GM23338 (cell line): ENCODE results near the gene TCF20.
A peak's percentile ranks its signal among the peaks of the same experiment; 100 is the strongest.

ENCODE experiments used
- CREB1 ChIP-seq: fragments of 250-450 bp; sonication (Bioruptor Pico); IDR thresholded peaks from 2 replicates; pipeline ENCODE4 v1.5.0; 2020; ENCODE audit warnings: low read depth, mild to moderate bottlenecking, moderate library complexity
- CTCF ChIP-seq, 2 experiments: fragments of 200-600 bp in 1 of 2; sonication (generic) in 1 of 2; conservative IDR thresholded peaks; 2 replicates each; pipeline versions ENCODE4 v1.5.1 to v1.6.1; 2016 to 2017; ENCODE audit warnings: antibody characterized with exemption in 2 of 2, low read depth in 2 of 2, mild to moderate bottlenecking in 2 of 2, moderate library complexity in 1 of 2
- ETS1 ChIP-seq: IDR thresholded peaks from 2 replicates; pipeline ENCODE4 v1.6.1; 2016; ENCODE audit warnings: antibody characterized with exemption
- EZH2 ChIP-seq: fragments of 200-600 bp; sonication (generic); IDR thresholded peaks from one replicate; pipeline ENCODE4 v1.8.0; 2017; ENCODE audit warnings: antibody characterized with exemption, mild to moderate bottlenecking, low read depth; ENCODE audit not compliant: unreplicated experiment
- EZH2phosphoT487 ChIP-seq: fragments of 200-600 bp; sonication (generic); IDR thresholded peaks from one replicate; pipeline ENCODE4 v1.8.1; 2018; ENCODE audit warnings: antibody characterized with exemption; ENCODE audit not compliant: unreplicated experiment
- JUNB ChIP-seq: IDR thresholded peaks from one replicate; pipeline ENCODE4 v1.6.1; 2016; ENCODE audit warnings: antibody characterized with exemption; ENCODE audit not compliant: unreplicated experiment
- NANOG ChIP-seq: IDR thresholded peaks from 2 replicates; pipeline ENCODE4 v1.6.1; 2016; ENCODE audit warnings: antibody characterized with exemption, borderline replicate concordance
- POLR2AphosphoS5 ChIP-seq: IDR thresholded peaks from 2 replicates; pipeline ENCODE4 v1.6.1; 2016; ENCODE audit warnings: antibody characterized with exemption, low read depth
- REST ChIP-seq: IDR thresholded peaks from one replicate; pipeline ENCODE4 v1.6.1; 2018; ENCODE audit warnings: antibody characterized with exemption; ENCODE audit not compliant: unreplicated experiment
- STAT1 ChIP-seq: IDR thresholded peaks from one replicate; pipeline ENCODE4 v1.6.1; 2016; ENCODE audit warnings: antibody characterized with exemption; ENCODE audit not compliant: unreplicated experiment
- ZNF114 ChIP-seq: fragments of 250-450 bp; sonication (Bioruptor Pico); IDR thresholded peaks from 2 replicates; pipeline ENCODE4 v1.5.0; 2020; ENCODE audit warnings: mild to moderate bottlenecking, moderate library complexity
- ZNF331 ChIP-seq: fragments of 250-450 bp; sonication (Bioruptor Pico); IDR thresholded peaks from 2 replicates; pipeline ENCODE4 v1.5.0; 2020; ENCODE audit warnings: low read depth, mild to moderate bottlenecking, moderate library complexity

- TF ChIP-seq POLR2AphosphoS5 (no peak), CTCF (conservative IDR thresholded peaks at IDR 0.05; ENCODE audit: low read depth in 2 of 2) (no peak), EZH2 (no peak), CREB1 (peak; percentile 94), JUNB (no peak), REST (no peak), STAT1 (no peak), ETS1 (no peak), ZNF331 (CRISPR knock-in tag) (no peak), EZH2phosphoT487 (no peak), ZNF114 (no peak), NANOG (no peak)
Observed at GRCh38 chr22:42283278-42284201, 13.1 kb upstream of the TCF20 start.
